IMR-90 (cell line): Measurements from ENCODE around the gene FOXC1. TPM values are rescaled to one million over a fixed set of nuclear protein-coding genes. Genes with fewer than 3 reads are reported as not detected.

Experiments
- ATAC-seq: fragments of 200-7000 bp; cut with Tn5 transposase; 2 replicates; pipeline ENCODE4 v1.9.1; 2020; ENCODE audit warnings: low read depth, mild to moderate bottlenecking, moderate library complexity
- BruUV-seq: library from RNA; stranded (reverse); fragments of 400-500 nt; replicated peaks from 2 replicates; lab custom pipeline; 2021; lab: Mats Ljungman, UMichigan
- CTCF ChIA-PET: fragments of 300-600 bp; formaldehyde crosslinking; extraction: SDS; loops from one replicate; lab custom pipeline; 2021; ENCODE audit warnings: antibody characterized with exemption; lab: Yijun Ruan, JAX
- POLR2A ChIA-PET: fragments of 300-600 bp; sonication (Branson Sonifier 250); formaldehyde crosslinking; loops from one replicate; lab custom pipeline; 2022; ENCODE audit warnings: antibody characterized with exemption; ENCODE audit not compliant: unreplicated experiment; lab: Charles Lee
- DNase-seq: peaks from one replicate; pipeline ENCODE4 v3.0.0; 2013
- H2AFZ ChIP-seq: replicated peaks from 2 replicates; pipeline ENCODE3; 2013; ENCODE audit warnings: low read length, mild to moderate bottlenecking; ENCODE audit not compliant: poor library complexity
- H2AK5ac ChIP-seq: 2 replicates; pipeline ENCODE4 v1.6.1; 2013; ENCODE audit warnings: low read depth, low read length, inconsistent platforms
- H2AK9ac ChIP-seq: replicated peaks from 2 replicates; pipeline ENCODE3; 2013; ENCODE audit warnings: mild to moderate bottlenecking, low read depth, low read length, moderate library complexity; ENCODE audit not compliant: poor library complexity
- H2BK120ac ChIP-seq: 2 replicates; pipeline ENCODE4 v1.6.1; 2013; ENCODE audit warnings: low read depth, low read length, inconsistent platforms
- H2BK15ac ChIP-seq: 3 replicates; pipeline ENCODE4 v1.6.1; 2013; ENCODE audit warnings: low read depth, low read length, inconsistent platforms
- H2BK20ac ChIP-seq: 2 replicates; pipeline ENCODE4 v1.6.1; 2013; ENCODE audit warnings: low read depth, mild to moderate bottlenecking, inconsistent platforms, low read length, moderate library complexity
- H2BK5ac ChIP-seq: 2 replicates; pipeline ENCODE4 v1.6.1; 2013; ENCODE audit warnings: mild to moderate bottlenecking, low read depth, low read length, inconsistent platforms; ENCODE audit not compliant: poor library complexity, severe bottlenecking
- H3K14ac ChIP-seq: replicated peaks from 2 replicates; pipeline ENCODE4 v1.6.1; 2013; ENCODE audit warnings: low read depth, low read length, inconsistent platforms
- H3K18ac ChIP-seq: 2 replicates; pipeline ENCODE4 v1.6.1; 2013; ENCODE audit warnings: low read depth, low read length, control low read depth
- H3K23ac ChIP-seq: 2 replicates; pipeline ENCODE4 v1.6.1; 2013; ENCODE audit warnings: low read depth, low read length, inconsistent platforms
- H3K27ac ChIP-seq: 2 replicates; pipeline ENCODE4 v1.5.1; 2013; ENCODE audit warnings: mild to moderate bottlenecking, control low read depth, low read length; ENCODE audit not compliant: insufficient read depth
- H3K27me3 ChIP-seq: 2 replicates; pipeline ENCODE4 v1.6.1; 2013; ENCODE audit warnings: low read length; ENCODE audit not compliant: control insufficient read depth, insufficient read depth
- H3K36me3 ChIP-seq: 2 replicates; pipeline ENCODE4 v1.6.1; 2013; ENCODE audit warnings: low read length, mixed read lengths; ENCODE audit not compliant: control insufficient read depth, insufficient read depth
- H3K4ac ChIP-seq: 2 replicates; pipeline ENCODE4 v1.6.1; 2013; ENCODE audit warnings: low read depth, low read length, inconsistent platforms
- H3K4me1 ChIP-seq: 2 replicates; pipeline ENCODE4 v1.6.1; 2013; ENCODE audit warnings: low read length, mixed read lengths; ENCODE audit not compliant: control insufficient read depth, insufficient read depth
- H3K4me2 ChIP-seq: 2 replicates; pipeline ENCODE4 v1.6.1; 2013; ENCODE audit warnings: low read depth, mild to moderate bottlenecking, control low read depth, low read length, moderate library complexity
- H3K4me3 ChIP-seq: 2 replicates; pipeline ENCODE4 v1.5.1; 2013; ENCODE audit warnings: low read depth, mild to moderate bottlenecking, control low read depth, low read length, moderate library complexity; ENCODE audit not compliant: insufficient read depth
- H3K56ac ChIP-seq: 2 replicates; pipeline ENCODE4 v1.6.1; 2013; ENCODE audit warnings: low read length, inconsistent platforms; ENCODE audit not compliant: insufficient read depth; ENCODE audit errors: extremely low read depth
- H3K79me1 ChIP-seq, 2 experiments: 2 replicates each; pipeline ENCODE4 v1.6.1; 2013; ENCODE audit warnings: low read length in 2 of 2, inconsistent platforms in 1 of 2, low read depth in 1 of 2
- H3K9ac ChIP-seq: 2 replicates; pipeline ENCODE4 v1.6.1; 2013; ENCODE audit warnings: low read depth, low read length, control low read depth
- H3K9me1 ChIP-seq: 2 replicates; pipeline ENCODE4 v1.6.1; 2013; ENCODE audit warnings: low read length, inconsistent platforms; ENCODE audit not compliant: insufficient read depth
- H3K9me3 ChIP-seq: 2 replicates; pipeline ENCODE4 v1.6.1; 2013; ENCODE audit warnings: low read length; ENCODE audit not compliant: control insufficient read depth, insufficient read depth
- H4K20me1 ChIP-seq: 2 replicates; pipeline ENCODE4 v1.6.1; 2013; ENCODE audit warnings: low read length, inconsistent platforms; ENCODE audit not compliant: insufficient read depth
- H4K5ac ChIP-seq: 2 replicates; pipeline ENCODE4 v1.6.1; 2013; ENCODE audit warnings: mild to moderate bottlenecking, low read depth, low read length, control low read depth
- H4K8ac ChIP-seq, 2 experiments: 2 replicates each; pipeline ENCODE4 v1.6.1; 2013; ENCODE audit warnings: low read depth in 2 of 2, low read length in 2 of 2, control low read depth in 1 of 2, inconsistent platforms in 1 of 2
- H4K91ac ChIP-seq: 2 replicates; pipeline ENCODE4 v1.6.1; 2013; ENCODE audit warnings: low read depth, low read length, inconsistent platforms; ENCODE audit not compliant: insufficient read depth
- BHLHE40 ChIP-seq: fragments of 150-350 bp; IDR thresholded peaks from 2 replicates; pipeline ENCODE4 v1.6.1; 2016; ENCODE audit warnings: mild to moderate bottlenecking, low read depth, low read length
- CEBPB ChIP-seq: IDR thresholded peaks from 2 replicates; pipeline ENCODE4 v1.6.1; 2012; ENCODE audit warnings: low read depth, low read length, improper control_type of control experiment
- CHD1 ChIP-seq: IDR thresholded peaks from 2 replicates; pipeline ENCODE4 v1.6.1; 2012; ENCODE audit warnings: low read depth, low read length, improper control_type of control experiment
- CTCF ChIP-seq: conservative IDR thresholded peaks from 2 replicates; pipeline ENCODE4 v1.5.1; 2012; ENCODE audit warnings: mild to moderate bottlenecking, low read depth, low read length, improper control_type of control experiment
- ELK1 ChIP-seq: fragments of 150-350 bp; IDR thresholded peaks from 2 replicates; pipeline ENCODE4 v1.6.1; 2016; ENCODE audit warnings: low read depth, mild to moderate bottlenecking, low read length, moderate library complexity, borderline replicate concordance
- FOS ChIP-seq: fragments of 150-350 bp; IDR thresholded peaks from 2 replicates; pipeline ENCODE4 v1.6.1; 2016; ENCODE audit warnings: low read depth, low read length
- MAFK ChIP-seq: IDR thresholded peaks from 2 replicates; pipeline ENCODE4 v1.6.1; 2012; ENCODE audit warnings: low read depth, low read length, improper control_type of control experiment
- MAZ ChIP-seq: IDR thresholded peaks from 2 replicates; pipeline ENCODE4 v1.6.1; 2012; ENCODE audit warnings: low read depth, mild to moderate bottlenecking, low read length, improper control_type of control experiment, moderate library complexity, borderline replicate concordance
- MXI1 ChIP-seq: IDR thresholded peaks from 2 replicates; pipeline ENCODE4 v1.6.1; 2012; ENCODE audit warnings: low read depth, mild to moderate bottlenecking, low read length, moderate library complexity, borderline replicate concordance
- NFE2L2 ChIP-seq: fragments of 150-350 bp; IDR thresholded peaks from 2 replicates; pipeline ENCODE4 v1.6.1; 2016; ENCODE audit warnings: low read depth, mild to moderate bottlenecking, low read length
- POLR2A ChIP-seq: IDR thresholded peaks from 2 replicates; pipeline ENCODE4 v1.6.1; 2012; ENCODE audit warnings: mild to moderate bottlenecking, low read depth, low read length
- RAD21 ChIP-seq: IDR thresholded peaks from 2 replicates; pipeline ENCODE4 v1.6.1; 2012; ENCODE audit warnings: low read length, improper control_type of control experiment
- RCOR1 ChIP-seq: IDR thresholded peaks from 2 replicates; pipeline ENCODE4 v1.6.1; 2012; ENCODE audit warnings: mild to moderate bottlenecking, low read length, improper control_type of control experiment; ENCODE audit not compliant: insufficient replicate concordance
- RFX5 ChIP-seq: IDR thresholded peaks from 2 replicates; pipeline ENCODE4 v1.8.0; 2012; ENCODE audit warnings: low read depth, mild to moderate bottlenecking, low read length, moderate library complexity
- SMC3 ChIP-seq: fragments of 150-350 bp; IDR thresholded peaks from 2 replicates; pipeline ENCODE4 v1.6.1; 2016; ENCODE audit warnings: low read depth, mild to moderate bottlenecking, antibody characterized with exemption, low read length, moderate library complexity
- USF2 ChIP-seq: fragments of 150-350 bp; IDR thresholded peaks from 2 replicates; pipeline ENCODE4 v1.6.1; 2017; ENCODE audit warnings: mild to moderate bottlenecking, antibody characterized with exemption, low read length, low read depth
- WGBS, 2 experiments: methylation state at CpG; one replicate each; pipeline versions ENCODE4 v1.1.5 to v1.1.7; 2013; ENCODE audit warnings: missing lambda C conversion rate in 2 of 2; ENCODE audit not compliant: insufficient read length in 1 of 2; ENCODE audit errors: extremely low coverage in 2 of 2; 5-methylcytosine and 5-hydroxymethylcytosine counted together
- dilution Hi-C: fragments of 300-500 bp; cut with HindIII; formaldehyde crosslinking; loops from one replicate; pipeline ENCODE4 v1.14.3; 2018; ENCODE audit warnings: low sequenced_read_pairs; ENCODE audit not compliant: unreplicated experiment
- in situ Hi-C: fragments of 300-500 bp; cut with MboI; formaldehyde crosslinking; loops from 3 replicates; pipeline ENCODE4 v1.14.3; 2019; ENCODE audit warnings: low sequenced_read_pairs, inconsistent platforms, mixed read lengths
- intact Hi-C: fragments of 100-400 bp; cut with micrococcal nuclease; formaldehyde crosslinking; loops from 2 replicates; pipeline ENCODE4 v1.10.0; 2022
- polyA plus RNA-seq, 3 experiments: library from polyadenylated mRNA; depleted of rRNA; stranded (reverse); fragments of >200 nt; gene quantifications; 2 replicates each; pipeline ENCODE4 v1.2.3, GENCODE V29; 2012; ENCODE audit warnings: low replicate concordance in 1 of 3
- total RNA-seq: library from RNA; depleted of rRNA; stranded (reverse); fragments of >200 nt; gene quantifications from 2 replicates; pipeline ENCODE4 v1.2.3, GENCODE V29; 2012

Gene FOXC1
- total and polyA plus RNA-seq, 2 of the 4 experiments (the other 2 are of a cell fraction), result 1.3 to 4.0 TPM

GRCh38 chr6:1561355-1561754 lies 48.4 kb upstream of the FOXC1 start:
- no peak overlapping the region for H2BK120ac ChIP-seq
- peaks cover 2% of the 10 kb centered on the region; the same call in 1 of the 2 replicates for H3K9me3 ChIP-seq
- H3K9me1 ChIP-seq, result no peaks in the 10 kb centered on the region
- ChIA-PET POLR2A (no interaction called here), CTCF (interaction anchor here (1.0 kb wide), 1 partner anchor 9 kb away, joined by 4 read pairs; no protein-coding TSS in a partner anchor)
- BruUV-seq, result no TSS peak
- ATAC-seq (no peak), DNase-seq (no peak)
- H3K4ac ChIP-seq, result no peak overlapping the region
- no peak overlapping the region for H3K27ac ChIP-seq
- no peaks in the 10 kb centered on the region for H3K79me1 ChIP-seq
- no peaks in the 10 kb centered on the region for H3K36me3 ChIP-seq
- intact Hi-C loops (no loop called here), in situ Hi-C loops (no loop called here), dilution Hi-C loops (no loop called here)
- H4K5ac ChIP-seq, result no peak overlapping the region
- no peak overlapping the region for H2BK15ac ChIP-seq
- no peak overlapping the region for H3K14ac ChIP-seq
- TF ChIP-seq NFE2L2 (no peak), RAD21 (no peak), CHD1 (no peak), RFX5 (no peak), BHLHE40 (no peak), SMC3 (no peak), CTCF (no peak), USF2 (no peak), MAFK (no peak), CEBPB (no peak), POLR2A (no peak), MXI1 (no peak), MAZ (no peak), RCOR1 (no peak), ELK1 (no peak), FOS (no peak)
- H3K23ac ChIP-seq, result no peak overlapping the region
- H3K4me1 ChIP-seq, result no peaks in the 10 kb centered on the region
- H2AK9ac ChIP-seq, result no peak overlapping the region
- no peak overlapping the region for H3K4me2 ChIP-seq
- H4K91ac ChIP-seq, result no peak overlapping the region
- H4K20me1 ChIP-seq, result no peaks in the 10 kb centered on the region
- no peak overlapping the region for H3K18ac ChIP-seq
- no peak overlapping the region for H3K4me3 ChIP-seq
- H3K56ac ChIP-seq, result no peak overlapping the region
- H2AFZ ChIP-seq, result no peak overlapping the region
- H3K9ac ChIP-seq, result no peak overlapping the region
- no peak overlapping the region for H2BK20ac ChIP-seq
- H2BK5ac ChIP-seq, result no peak overlapping the region
- no peak overlapping the region for H4K8ac ChIP-seq
- WGBS, 2 experiments, result no CpG with 5 or more reads among the region's 2 CpGs
- H2AK5ac ChIP-seq, result no peak overlapping the region
- peaks cover 14% of the 10 kb centered on the region for H3K27me3 ChIP-seq
